ENCODE data around the gene CNKSR2. TPM values are rescaled to one million over a fixed set of nuclear protein-coding genes. Genes with fewer than 3 reads are reported as not detected.

The CNKSR2 gene
- total RNA-seq, 1 experiment from 2014 or later: 1.5 TPM

DNA sequence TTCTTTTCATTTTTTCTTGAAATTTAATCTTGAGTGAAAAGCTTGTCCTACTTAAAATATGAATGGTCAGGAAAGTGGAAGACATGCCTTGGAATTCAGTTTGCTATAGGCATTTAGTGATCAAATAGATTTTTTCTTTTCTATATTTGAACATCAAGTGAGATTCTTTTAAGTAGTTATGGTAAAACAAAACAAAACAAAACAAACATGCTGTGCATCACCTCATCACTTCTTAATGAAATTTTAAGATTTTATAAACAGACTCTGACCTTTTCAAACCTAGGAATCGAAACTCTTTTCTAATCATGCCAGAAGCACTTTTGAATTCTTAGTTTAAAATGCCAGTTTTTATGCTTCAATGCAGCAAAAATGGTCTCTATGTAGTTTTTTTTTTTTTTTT lies 62.8 kb downstream of the CNKSR2 start:
- intact Hi-C loops (cut with micrococcal nuclease; ENCODE audit: unreplicated experiment): no loop called here
- TF ChIP-seq EZH2 (IDR thresholded peaks at IDR 0.05; ENCODE audit: low read depth): no peak
- TF ChIP-seq, protein P1, sequence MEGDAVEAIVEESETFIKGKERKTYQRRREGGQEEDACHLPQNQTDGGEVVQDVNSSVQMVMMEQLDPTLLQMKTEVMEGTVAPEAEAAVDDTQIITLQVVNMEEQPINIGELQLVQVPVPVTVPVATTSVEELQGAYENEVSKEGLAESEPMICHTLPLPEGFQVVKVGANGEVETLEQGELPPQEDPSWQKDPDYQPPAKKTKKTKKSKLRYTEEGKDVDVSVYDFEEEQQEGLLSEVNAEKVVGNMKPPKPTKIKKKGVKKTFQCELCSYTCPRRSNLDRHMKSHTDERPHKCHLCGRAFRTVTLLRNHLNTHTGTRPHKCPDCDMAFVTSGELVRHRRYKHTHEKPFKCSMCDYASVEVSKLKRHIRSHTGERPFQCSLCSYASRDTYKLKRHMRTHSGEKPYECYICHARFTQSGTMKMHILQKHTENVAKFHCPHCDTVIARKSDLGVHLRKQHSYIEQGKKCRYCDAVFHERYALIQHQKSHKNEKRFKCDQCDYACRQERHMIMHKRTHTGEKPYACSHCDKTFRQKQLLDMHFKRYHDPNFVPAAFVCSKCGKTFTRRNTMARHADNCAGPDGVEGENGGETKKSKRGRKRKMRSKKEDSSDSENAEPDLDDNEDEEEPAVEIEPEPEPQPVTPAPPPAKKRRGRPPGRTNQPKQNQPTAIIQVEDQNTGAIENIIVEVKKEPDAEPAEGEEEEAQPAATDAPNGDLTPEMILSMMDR (conservative IDR thresholded peaks at IDR 0.05): no peak
- Histone ChIP-seq H3F3A (ENCODE audit: insufficient read depth, low read depth) (no peaks in the 10 kb centered on the region), H3K27me3 (ENCODE audit: insufficient read depth, low read depth) (no peaks in the 10 kb centered on the region), H3K9me2 (ENCODE audit: insufficient read depth) (no peaks in the 10 kb centered on the region), H3K4me2 (no peak overlapping the region), H4K20me1 (ENCODE audit: insufficient read depth) (no peaks in the 10 kb centered on the region), H3K4me3 (no peak overlapping the region), H3K9me3 (ENCODE audit: insufficient read depth, low read depth) (no peaks in the 10 kb centered on the region), H3K27ac (no peak overlapping the region), H3K4me1 (replicated peaks; ENCODE audit: insufficient read depth) (no peaks in the 10 kb centered on the region), H3K79me2 (ENCODE audit: low read depth) (no peaks in the 10 kb centered on the region), H3K36me3 (ENCODE audit: low read depth) (no peaks in the 10 kb centered on the region), H2AFZ (no peak overlapping the region)
- no peak for DNase-seq
- CTCF ChIA-PET: no interaction called here
- POLR2A ChIA-PET (ENCODE audit: unreplicated experiment): no interaction called here
- BruUV-seq (replicated peaks): no TSS peak

DNA sequence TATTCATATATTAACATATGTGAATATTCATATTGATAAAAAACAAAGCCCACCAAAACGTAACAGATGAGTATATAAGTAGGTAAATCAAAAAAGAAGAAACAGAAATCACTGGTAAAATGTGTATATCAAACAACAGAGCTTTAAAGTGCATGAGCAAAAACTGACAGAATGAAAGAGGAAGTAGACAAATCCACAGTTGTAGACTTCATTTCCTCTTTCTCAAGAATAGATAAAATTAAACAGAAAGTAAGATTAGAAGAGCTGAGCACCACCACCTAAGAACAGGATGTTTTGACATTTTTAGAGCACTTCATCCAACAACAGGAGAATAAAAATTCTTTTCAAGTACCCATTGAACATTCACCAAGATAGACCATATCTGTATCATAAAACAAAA lies 64.6 kb downstream of the CNKSR2 start:
- no peaks in the 10 kb centered on the region for H3K9me3 ChIP-seq (ENCODE audit: insufficient read depth, low read depth)
- H3K36me3 ChIP-seq (ENCODE audit: low read depth): no peaks in the 10 kb centered on the region
- CTCF ChIA-PET: no interaction called here
- no peak overlapping the region for H3K27ac ChIP-seq
- intact Hi-C loops (cut with micrococcal nuclease; ENCODE audit: unreplicated experiment): no loop called here
- H3K9me2 ChIP-seq (ENCODE audit: insufficient read depth): no peaks in the 10 kb centered on the region
- BruUV-seq (replicated peaks): no TSS peak
- H2AFZ ChIP-seq: no peak overlapping the region
- TF ChIP-seq, protein P1 (conservative IDR thresholded peaks at IDR 0.05): no peak
- TF ChIP-seq EZH2 (IDR thresholded peaks at IDR 0.05; ENCODE audit: low read depth): no peak
- H4K20me1 ChIP-seq (ENCODE audit: insufficient read depth): no peaks in the 10 kb centered on the region
- no peaks in the 10 kb centered on the region for H3K4me1 ChIP-seq (replicated peaks; ENCODE audit: insufficient read depth)
- H3K4me3 ChIP-seq: no peak overlapping the region
- no peaks in the 10 kb centered on the region for H3K79me2 ChIP-seq (ENCODE audit: low read depth)
- DNase-seq: no peak
- H3F3A ChIP-seq (ENCODE audit: insufficient read depth, low read depth): no peaks in the 10 kb centered on the region
- POLR2A ChIA-PET (ENCODE audit: unreplicated experiment): no interaction called here
- no peaks in the 10 kb centered on the region for H3K27me3 ChIP-seq (ENCODE audit: insufficient read depth, low read depth)
- no peak overlapping the region for H3K4me2 ChIP-seq

DNA sequence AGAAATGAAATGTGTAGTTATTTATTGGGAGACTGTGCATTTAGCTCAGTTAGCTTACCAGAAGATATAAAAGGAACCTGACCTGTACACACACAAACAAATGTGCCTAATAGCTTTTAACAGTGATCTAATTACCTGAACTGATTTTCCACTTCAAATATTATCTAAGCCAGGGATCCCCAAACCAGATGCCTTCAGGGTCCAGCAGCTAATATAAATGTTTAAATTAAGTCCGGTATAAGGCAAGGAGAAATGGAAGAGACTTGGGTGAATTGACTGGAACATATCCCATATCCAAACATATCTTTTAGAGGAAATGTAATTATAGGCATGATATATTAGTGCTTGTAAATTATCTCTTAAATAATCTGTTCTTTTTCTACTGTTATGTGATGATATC lies 66.7 kb downstream of the CNKSR2 start:
- TF ChIP-seq EZH2 (IDR thresholded peaks at IDR 0.05; ENCODE audit: low read depth): no peak
- TF ChIP-seq, protein P1 (conservative IDR thresholded peaks at IDR 0.05): no peak
- CTCF ChIA-PET: no interaction called here
- no peaks in the 10 kb centered on the region for H3K36me3 ChIP-seq (ENCODE audit: low read depth)
- POLR2A ChIA-PET (ENCODE audit: unreplicated experiment): no interaction called here
- intact Hi-C loops (cut with micrococcal nuclease; ENCODE audit: unreplicated experiment): no loop called here
- no peaks in the 10 kb centered on the region for H3K4me1 ChIP-seq (replicated peaks; ENCODE audit: insufficient read depth)
- no peaks in the 10 kb centered on the region for H3F3A ChIP-seq (ENCODE audit: insufficient read depth, low read depth)
- no peaks in the 10 kb centered on the region for H4K20me1 ChIP-seq (ENCODE audit: insufficient read depth)
- H3K9me2 ChIP-seq (ENCODE audit: insufficient read depth): no peaks in the 10 kb centered on the region
- no peak for DNase-seq
- H3K4me3 ChIP-seq: no peak overlapping the region
- no peaks in the 10 kb centered on the region for H3K79me2 ChIP-seq (ENCODE audit: low read depth)
- H3K9me3 ChIP-seq (ENCODE audit: insufficient read depth, low read depth): no peaks in the 10 kb centered on the region
- no peak overlapping the region for H3K27ac ChIP-seq
- no peak overlapping the region for H2AFZ ChIP-seq
- H3K4me2 ChIP-seq: no peak overlapping the region
- no peaks in the 10 kb centered on the region for H3K27me3 ChIP-seq (ENCODE audit: insufficient read depth, low read depth)
- no TSS peak for BruUV-seq (replicated peaks)
